ENCODE measurements around the gene ANKRD65.
"Not testable (repeated sequence)": the region's sequence is repeated elsewhere in the genome, so short reads cannot be mapped to it uniquely, and the experiment has no call there.

Gene ANKRD65

GRCh38 chr1:1417825-1418463 is 3.1 kb downstream of the ANKRD65 start:
- DNase-seq (ENCODE audit: low read depth in 3 of 3), result not testable (repeated sequence)

DNA sequence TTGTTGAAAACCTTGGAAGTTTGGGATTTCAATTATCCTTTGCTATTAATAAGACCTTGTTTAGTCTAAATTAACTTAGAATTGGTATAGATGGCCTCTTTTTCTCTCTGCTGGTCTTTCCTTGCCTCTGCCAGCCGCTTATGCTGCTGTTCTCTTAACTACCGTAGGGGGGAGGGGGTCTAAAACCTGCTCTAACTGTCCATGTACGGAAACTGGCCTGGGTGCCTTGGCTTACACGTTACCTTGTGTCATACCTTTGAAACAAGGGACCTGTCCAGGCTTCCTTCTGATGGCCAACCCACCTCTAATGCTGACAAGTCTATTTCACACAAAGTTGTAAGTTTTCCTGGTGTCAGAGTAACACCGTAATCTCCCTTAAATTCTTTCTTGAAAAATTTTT is 3.7 kb downstream of the ANKRD65 start:
- not testable (repeated sequence) for DNase-seq (ENCODE audit: low read depth in 3 of 3)

GRCh38 chr1:1415751-1416150 is 5.3 kb downstream of the ANKRD65 start:
- no peak for DNase-seq (ENCODE audit: low read depth in 3 of 3)

- DNase-seq (ENCODE audit: low read depth in 3 of 3), result not testable (repeated sequence)
These were observed 8.7 kb downstream of the ANKRD65 start for GRCh38 chr1:1412311-1412902.

DNA sequence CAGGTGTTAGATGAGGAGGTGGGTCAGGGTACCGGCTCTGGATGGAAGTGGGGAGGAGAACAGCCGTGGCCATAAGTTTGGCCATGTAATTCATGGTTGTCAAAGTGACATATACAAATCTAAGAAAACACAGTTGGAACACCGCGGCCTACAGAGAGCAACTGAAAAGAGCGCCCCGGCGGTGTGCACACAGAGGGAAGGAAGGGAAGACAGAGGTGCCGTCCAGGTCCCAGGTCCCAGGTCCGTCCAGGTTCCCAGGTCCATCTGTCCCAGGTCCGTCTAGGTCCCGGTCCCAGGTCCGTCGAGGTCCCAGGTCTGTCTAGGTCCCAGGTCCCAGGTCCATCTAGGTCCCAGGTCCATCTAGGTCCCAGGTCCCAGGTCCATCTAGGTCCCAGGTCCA is 9.4 kb downstream of the ANKRD65 start:
- DNase-seq (ENCODE audit: low read depth in 3 of 3), result no peak

DNA sequence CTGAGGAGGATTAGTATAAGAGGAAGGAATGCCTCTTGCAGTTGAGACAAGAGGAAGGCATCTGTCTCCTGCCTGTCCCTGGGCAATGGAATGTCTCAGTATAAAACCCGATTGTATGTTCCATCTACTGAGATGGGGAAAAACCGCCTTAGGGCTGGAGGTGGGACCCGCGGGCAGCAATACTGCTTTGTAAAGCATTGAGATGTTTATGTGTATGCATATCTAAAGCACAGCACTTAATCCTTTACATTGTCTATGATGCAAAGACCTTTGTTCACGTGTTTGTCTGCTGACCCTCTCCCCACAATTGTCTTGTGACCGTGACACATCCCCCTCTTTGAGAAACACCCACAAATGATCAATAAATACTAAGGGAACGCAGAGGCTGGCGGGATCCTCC is 10.8 kb downstream of the ANKRD65 start:
- DNase-seq (ENCODE audit: low read depth in 3 of 3), result not testable (repeated sequence)

- no peak for DNase-seq (ENCODE audit: low read depth in 3 of 3)
These were observed 13.3 kb downstream of the ANKRD65 start for GRCh38 chr1:1407636-1408318.

DNA sequence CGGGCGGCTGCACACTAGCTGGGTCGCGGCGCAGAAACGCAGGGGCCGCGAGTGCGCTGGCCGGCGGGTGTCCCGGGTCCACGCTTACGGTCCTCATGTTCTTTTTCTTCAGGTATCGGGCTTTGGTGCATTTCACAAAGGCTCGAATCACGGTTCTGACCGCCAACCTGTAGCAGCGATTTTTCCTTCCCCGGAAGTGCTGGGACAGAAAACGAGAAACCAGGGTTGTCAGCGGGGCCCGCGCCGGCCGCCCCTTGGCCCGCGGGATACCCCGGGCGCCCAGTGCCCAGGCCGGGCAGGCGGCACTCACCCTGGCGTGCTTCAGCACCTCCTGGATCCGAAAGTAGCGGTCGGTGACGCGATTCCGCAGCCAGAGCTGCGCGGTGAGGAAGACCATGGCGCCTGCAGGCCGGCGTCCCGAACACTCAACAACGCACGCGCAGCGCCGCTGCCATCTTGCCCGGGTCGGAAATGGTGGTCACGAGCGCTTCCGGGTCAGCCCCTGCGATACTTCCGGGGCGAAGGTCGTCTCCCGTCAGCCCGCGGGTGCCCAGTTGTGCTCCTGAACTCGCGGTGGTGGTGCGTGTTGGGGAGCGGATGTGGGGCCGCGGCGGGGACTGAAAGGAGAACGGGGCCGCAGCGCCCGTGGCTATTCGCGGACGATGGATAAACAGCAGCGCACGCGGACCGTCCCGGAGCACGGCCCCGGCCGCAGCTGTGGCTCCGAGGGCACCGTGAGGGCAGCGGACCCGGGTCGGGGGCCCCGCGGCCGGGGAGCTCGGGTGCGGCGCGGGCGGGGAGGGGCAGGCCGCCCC is 14.0 kb downstream of the ANKRD65 start, which contains the start of gene MRPL20:
Gene MRPL20 (minus strand): TSS at position 473 of the 815 bp plus-strand sequence. CDS start 76 bp downstream, at position 397.
- peak; percentile 91 to 93 (median 91) for DNase-seq (ENCODE audit: low read depth in 3 of 3)

DNA sequence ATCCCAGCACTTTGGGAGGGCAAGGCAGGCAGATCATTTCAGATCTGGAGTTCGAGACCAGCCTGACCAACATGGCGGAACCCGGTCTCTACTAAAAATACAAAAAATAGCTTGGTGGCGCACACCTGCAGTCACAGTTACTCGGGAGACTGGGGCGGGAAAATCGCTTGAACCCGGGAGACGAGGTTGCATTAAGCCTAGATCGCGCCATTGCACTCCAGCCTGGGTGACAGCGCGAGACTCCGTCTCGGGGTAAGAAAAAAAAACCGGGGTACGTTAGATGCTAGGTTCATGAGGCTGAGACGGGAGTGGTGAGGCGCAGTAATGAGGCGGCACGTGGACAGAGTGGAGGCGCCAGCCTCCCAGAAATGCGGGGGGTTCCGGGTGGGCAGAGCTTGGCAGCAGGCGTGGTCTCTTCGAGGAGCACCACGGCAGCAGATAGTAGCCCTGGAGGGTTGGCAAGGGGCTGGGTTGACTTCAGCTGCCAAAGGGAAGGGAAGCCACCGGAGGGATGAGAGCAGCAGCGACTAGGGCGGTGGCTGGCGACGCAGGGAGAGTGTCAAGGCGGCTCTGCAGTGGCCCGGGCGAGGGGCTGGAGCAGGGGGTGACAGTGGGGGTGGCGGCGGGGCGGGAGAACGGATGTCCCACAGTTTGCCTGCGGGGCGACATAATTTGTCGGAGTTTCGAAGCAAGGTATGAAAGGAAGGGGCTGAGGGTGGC is 14.8 kb downstream of the ANKRD65 start:
- no peak for DNase-seq (ENCODE audit: low read depth in 3 of 3)

GRCh38 chr1:1403653-1404052 is 17.4 kb downstream of the ANKRD65 start:
- DNase-seq (ENCODE audit: low read depth in 3 of 3), result no peak

DNA sequence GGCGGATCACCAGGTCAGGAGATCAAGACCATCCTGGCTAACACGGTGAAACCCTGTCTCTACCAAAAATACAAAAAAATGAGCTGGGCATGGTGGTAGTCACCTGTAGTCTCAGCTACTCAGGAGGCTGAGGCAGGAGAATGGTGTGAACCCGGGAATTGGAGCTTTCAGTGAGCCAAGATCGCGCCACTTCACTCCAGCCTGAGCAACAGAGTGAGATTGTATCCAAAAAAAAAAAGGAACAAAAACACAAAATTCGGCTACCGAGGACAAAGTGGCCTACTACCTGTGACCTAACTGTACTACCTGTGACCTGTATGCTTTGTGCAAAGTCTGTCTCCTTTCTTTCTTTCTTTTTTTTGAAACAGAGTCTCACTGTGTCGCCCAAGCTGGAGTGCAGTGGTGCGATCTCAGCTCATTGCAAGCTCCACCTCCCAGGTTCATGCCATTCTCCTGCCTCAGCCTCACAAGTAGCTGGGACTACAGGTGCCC is 18.1 kb downstream of the ANKRD65 start:
- DNase-seq (ENCODE audit: low read depth in 3 of 3), result not testable (repeated sequence)

- peak in 1 of 3 donors; percentile 32 for DNase-seq (ENCODE audit: low read depth in 3 of 3)
These were observed 18.8 kb downstream of the ANKRD65 start for GRCh38 chr1:1402072-1402900.

DNA sequence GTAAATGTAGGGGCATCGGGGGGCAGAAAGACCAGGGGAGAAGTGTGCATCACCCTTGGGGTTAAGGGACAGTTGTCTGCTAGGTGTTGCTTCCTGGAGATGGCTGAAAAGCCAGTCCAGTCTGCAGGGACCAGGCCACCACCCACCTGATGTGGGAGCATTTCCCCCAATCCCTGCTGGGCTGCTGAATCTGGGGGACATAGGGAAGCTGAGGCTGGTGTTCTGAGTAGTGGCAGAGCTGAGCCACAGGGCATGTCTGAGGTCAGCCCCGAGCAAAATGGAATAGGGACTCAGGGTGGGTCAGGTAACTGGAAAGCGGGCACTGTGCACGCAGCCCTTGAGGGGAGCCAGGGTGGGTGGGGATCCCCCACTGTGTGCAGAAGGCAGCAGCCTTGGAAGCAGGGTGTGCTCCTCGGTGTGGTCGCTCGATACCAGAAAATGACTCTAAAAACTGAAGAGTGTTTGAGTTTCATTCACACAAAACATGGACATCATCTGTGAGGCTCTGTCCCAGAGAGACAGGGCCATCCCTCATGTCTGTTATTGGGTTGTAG is 19.5 kb downstream of the ANKRD65 start:
- no peak for DNase-seq (ENCODE audit: low read depth in 3 of 3)

- DNase-seq (ENCODE audit: low read depth in 3 of 3), result no peak
These were observed 20.3 kb downstream of the ANKRD65 start for GRCh38 chr1:1400576-1401456.

DNA sequence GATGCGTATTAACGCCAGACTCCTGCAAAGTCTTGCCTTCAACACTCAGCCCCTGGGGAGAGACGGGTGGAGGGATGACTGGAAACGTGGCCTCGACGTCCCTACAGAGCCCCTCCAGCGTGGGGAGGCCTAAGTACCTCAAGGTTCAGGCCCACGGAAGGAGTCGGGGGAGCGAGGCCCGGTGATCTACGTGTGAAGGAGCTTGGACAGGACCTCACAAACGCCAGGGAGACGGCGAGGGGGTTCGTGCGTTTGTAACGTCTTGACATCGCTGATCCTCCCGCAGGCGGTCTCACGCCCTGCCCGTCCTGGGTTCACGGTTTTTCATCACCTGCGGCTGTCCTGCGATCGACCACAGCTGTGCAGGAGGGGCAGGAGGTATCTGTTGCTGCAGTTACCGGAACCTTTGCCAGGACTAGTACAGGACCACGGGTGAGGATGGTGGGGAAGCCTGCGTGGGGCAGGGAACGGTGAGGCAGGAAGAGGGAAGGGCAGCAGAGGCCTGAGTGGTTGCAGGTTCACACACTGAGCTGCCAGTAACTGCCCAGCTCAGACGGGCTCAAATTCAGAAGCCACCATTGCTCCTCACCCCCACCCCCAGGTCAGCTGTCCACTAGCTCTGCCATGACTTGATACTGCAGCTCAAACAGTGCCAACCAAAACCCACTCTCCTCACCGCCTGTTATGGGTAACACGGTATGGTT is 21.1 kb downstream of the ANKRD65 start:
- no peak for DNase-seq (ENCODE audit: low read depth in 3 of 3)

- peak; percentile 99 for DNase-seq (ENCODE audit: low read depth in 3 of 3)
These were observed 21.7 kb downstream of the ANKRD65 start, which contains the start of gene CCNL2 for GRCh38 chr1:1399187-1399871. Gene CCNL2 (minus strand): TSS chr1:1399335. CDS start chr1:1399306, 29 bp downstream.

- DNase-seq (ENCODE audit: low read depth in 3 of 3), result no peak
These were observed 22.3 kb downstream of the ANKRD65 start for GRCh38 chr1:1398677-1399186.

Data from stimulated activated CD4-positive, alpha-beta T cell treated with anti-CD3 and anti-CD28 coated beads, TNF-alpha, amount 100 ng/mL, for 48 hours (primary cell).